PC-9 (cell line): Measurements from ENCODE around the gene ADAMTS12. TPM values are rescaled to one million over a fixed set of nuclear protein-coding genes. Genes with fewer than 3 reads are reported as not detected.
"Not testable (repeated sequence)": the region's sequence is repeated elsewhere in the genome, so short reads cannot be mapped to it uniquely, and the experiment has no call there.

Source experiments
- BruUV-seq: library from RNA; stranded (reverse); fragments of 400-500 nt; replicated peaks from 2 replicates; lab custom pipeline; 2021; lab: Mats Ljungman, UMichigan
- CTCF ChIA-PET: fragments of 300-600 bp; sonication (Branson Sonifier 250); formaldehyde crosslinking; loops from one replicate; lab custom pipeline; 2022; ENCODE audit warnings: antibody characterized with exemption; lab: Charles Lee
- POLR2A ChIA-PET: fragments of 300-600 bp; sonication (Branson Sonifier 250); formaldehyde crosslinking; loops from one replicate; lab custom pipeline; 2022; ENCODE audit warnings: antibody characterized with exemption; ENCODE audit not compliant: unreplicated experiment; lab: Charles Lee
- DNase-seq, 2 experiments: peaks; one replicate each; pipeline versions ENCODE4 v3.0.0 to v3.0.0-alpha.2; 2015 to 2022; ENCODE audit warnings: mixed read lengths in 1 of 2
- H2AFZ ChIP-seq: fragments of 200-600 bp; sonication (generic); 2 replicates; pipeline ENCODE4 v1.8.1; 2017; ENCODE audit warnings: antibody characterized with exemption
- H3F3A ChIP-seq: fragments of 200-600 bp; sonication (generic); 2 replicates; pipeline ENCODE4 v1.8.1; 2017; ENCODE audit warnings: antibody characterized with exemption, mild to moderate bottlenecking, low read depth; ENCODE audit not compliant: insufficient read depth
- H3K27ac ChIP-seq: fragments of 200-600 bp; sonication (generic); 2 replicates; pipeline ENCODE4 v1.6.1; 2016; ENCODE audit warnings: mixed run types
- H3K27me3 ChIP-seq: fragments of 200-600 bp; sonication (generic); 2 replicates; pipeline ENCODE4 v1.6.1; 2016; ENCODE audit warnings: low read depth, mixed run types; ENCODE audit not compliant: insufficient read depth
- H3K36me3 ChIP-seq: fragments of 200-600 bp; sonication (generic); 2 replicates; pipeline ENCODE4 v1.6.1; 2016; ENCODE audit warnings: low read depth, mixed run types
- H3K4me1 ChIP-seq: fragments of 200-600 bp; sonication (generic); replicated peaks from 2 replicates; pipeline ENCODE4 v1.6.1; 2016; ENCODE audit warnings: mixed run types; ENCODE audit not compliant: insufficient read depth
- H3K4me2 ChIP-seq: fragments of 200-600 bp; sonication (generic); 2 replicates; pipeline ENCODE4 v1.6.1; 2017; ENCODE audit warnings: mixed run types
- H3K4me3 ChIP-seq: fragments of 200-600 bp; sonication (generic); 2 replicates; pipeline ENCODE4 v1.6.1; 2016; ENCODE audit warnings: mixed run types
- H3K79me2 ChIP-seq: fragments of 200-600 bp; sonication (generic); 2 replicates; pipeline ENCODE4 v1.6.1; 2017; ENCODE audit warnings: low read depth, mixed run types
- H3K9me2 ChIP-seq: fragments of 200-600 bp; sonication (generic); 2 replicates; pipeline ENCODE4 v1.8.1; 2017; ENCODE audit warnings: mild to moderate bottlenecking; ENCODE audit not compliant: insufficient read depth
- H3K9me3 ChIP-seq: fragments of 200-600 bp; sonication (generic); 2 replicates; pipeline ENCODE4 v1.8.1; 2016; ENCODE audit warnings: low read depth; ENCODE audit not compliant: insufficient read depth
- H4K20me1 ChIP-seq: fragments of 200-600 bp; sonication (generic); 2 replicates; pipeline ENCODE4 v1.8.1; 2017; ENCODE audit not compliant: insufficient read depth
- EZH2 ChIP-seq: fragments of 200-600 bp; sonication (generic); IDR thresholded peaks from 2 replicates; pipeline ENCODE4 v1.8.0; 2017; ENCODE audit warnings: antibody characterized with exemption, low read depth
- intact Hi-C: fragments of 100-400 bp; cut with micrococcal nuclease; formaldehyde crosslinking; loops from one replicate; pipeline ENCODE4 v1.10.0; 2022; ENCODE audit not compliant: unreplicated experiment
- total RNA-seq: library from RNA; stranded (reverse); gene quantifications from 2 replicates; pipeline ENCODE4 v1.2.3, GENCODE V29; 2021
- TF ChIP-seq, protein P1 (sequence below): fragments of 200-600 bp; sonication (generic); conservative IDR thresholded peaks from 2 replicates; pipeline ENCODE4 v1.6.1; 2017; ENCODE audit warnings: mixed run types, antibody characterized with exemption, mild to moderate bottlenecking, moderate library complexity

ADAMTS12 gene
- total RNA-seq, 1 experiment from 2014 or later = 103 TPM

DNA sequence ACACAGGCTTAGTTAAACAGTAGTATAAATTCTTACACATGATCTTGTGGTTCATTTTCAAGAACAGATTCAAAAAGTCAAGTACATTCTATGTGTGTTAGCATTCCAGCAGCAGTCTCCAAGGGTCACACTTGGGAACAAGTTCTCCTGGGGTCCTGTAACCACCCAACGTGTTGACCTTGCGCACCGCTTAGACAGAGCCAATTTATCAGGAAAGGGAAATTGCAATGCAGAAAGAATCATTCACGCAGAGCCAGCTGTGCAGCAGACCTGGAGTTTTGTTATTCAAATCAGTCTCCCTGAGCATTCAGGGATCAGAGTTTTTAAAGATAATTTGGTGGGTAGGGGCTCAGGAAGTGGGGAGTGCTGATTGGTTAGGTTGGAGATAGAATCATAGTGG lies 35.9 kb upstream of the ADAMTS12 start:
- Histone ChIP-seq H3K4me3 (no peak overlapping the region), H3K36me3 (no peaks in the 10 kb centered on the region), H3F3A (no peaks in the 10 kb centered on the region), H3K9me2 (no peaks in the 10 kb centered on the region), H3K4me2 (peak overlapping the region; percentile 16), H4K20me1 (no peaks in the 10 kb centered on the region), H3K9me3 (0 out of 2 replicates have a peak, but pooled peaks cover 6% of the 10 kb centered on the region), H3K4me1 (peaks cover 16% of the 10 kb centered on the region), H3K79me2 (no peaks in the 10 kb centered on the region), H3K27me3 (no peaks in the 10 kb centered on the region), H2AFZ (no peak overlapping the region), H3K27ac (no peak overlapping the region)
- POLR2A ChIA-PET = no interaction called here
- TF ChIP-seq, protein P1, sequence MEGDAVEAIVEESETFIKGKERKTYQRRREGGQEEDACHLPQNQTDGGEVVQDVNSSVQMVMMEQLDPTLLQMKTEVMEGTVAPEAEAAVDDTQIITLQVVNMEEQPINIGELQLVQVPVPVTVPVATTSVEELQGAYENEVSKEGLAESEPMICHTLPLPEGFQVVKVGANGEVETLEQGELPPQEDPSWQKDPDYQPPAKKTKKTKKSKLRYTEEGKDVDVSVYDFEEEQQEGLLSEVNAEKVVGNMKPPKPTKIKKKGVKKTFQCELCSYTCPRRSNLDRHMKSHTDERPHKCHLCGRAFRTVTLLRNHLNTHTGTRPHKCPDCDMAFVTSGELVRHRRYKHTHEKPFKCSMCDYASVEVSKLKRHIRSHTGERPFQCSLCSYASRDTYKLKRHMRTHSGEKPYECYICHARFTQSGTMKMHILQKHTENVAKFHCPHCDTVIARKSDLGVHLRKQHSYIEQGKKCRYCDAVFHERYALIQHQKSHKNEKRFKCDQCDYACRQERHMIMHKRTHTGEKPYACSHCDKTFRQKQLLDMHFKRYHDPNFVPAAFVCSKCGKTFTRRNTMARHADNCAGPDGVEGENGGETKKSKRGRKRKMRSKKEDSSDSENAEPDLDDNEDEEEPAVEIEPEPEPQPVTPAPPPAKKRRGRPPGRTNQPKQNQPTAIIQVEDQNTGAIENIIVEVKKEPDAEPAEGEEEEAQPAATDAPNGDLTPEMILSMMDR = no peak
- TF ChIP-seq EZH2 = no peak
- intact Hi-C loops = no loop called here
- BruUV-seq = no TSS peak
- CTCF ChIA-PET = no interaction called here
- no peak for DNase-seq

DNA sequence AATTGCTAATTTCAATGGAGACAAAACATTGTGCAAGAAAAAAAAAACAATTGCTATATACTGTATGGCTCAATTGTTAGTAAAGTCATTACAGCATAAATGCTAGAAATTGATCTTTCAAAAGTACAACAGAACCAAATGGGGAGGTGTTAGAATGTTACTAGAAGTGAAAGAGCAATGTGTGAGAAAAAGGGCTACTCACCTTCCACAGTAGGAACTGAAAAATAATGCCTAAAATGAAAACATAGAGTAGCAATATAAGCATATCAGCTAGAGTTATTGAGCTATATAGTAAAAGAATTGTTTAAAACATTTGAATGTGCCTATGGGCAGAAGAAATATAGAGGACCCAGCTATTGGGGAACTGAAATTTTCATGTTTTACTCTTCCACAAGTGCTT lies 33.5 kb upstream of the ADAMTS12 start:
- BruUV-seq = no TSS peak
- no peaks in the 10 kb centered on the region for H3K9me2 ChIP-seq
- no peaks in the 10 kb centered on the region for H4K20me1 ChIP-seq
- H3K4me1 ChIP-seq = peaks cover 16% of the 10 kb centered on the region
- no peak for TF ChIP-seq EZH2
- TF ChIP-seq, protein P1 = no peak
- ChIA-PET CTCF (interaction anchor here (1.0 kb wide), 1 partner anchor 29 kb away, joined by 3 read pairs; no protein-coding TSS in a partner anchor), POLR2A (no interaction called here)
- H3K9me3 ChIP-seq = no peaks in the 10 kb centered on the region
- no peaks in the 10 kb centered on the region for H3K27me3 ChIP-seq
- H2AFZ ChIP-seq = no peak overlapping the region
- no peaks in the 10 kb centered on the region for H3K79me2 ChIP-seq
- intact Hi-C loops = no loop called here
- H3F3A ChIP-seq = no peaks in the 10 kb centered on the region
- H3K4me3 ChIP-seq = no peak overlapping the region
- no peak for DNase-seq
- no peak overlapping the region for H3K4me2 ChIP-seq
- H3K27ac ChIP-seq = no peak overlapping the region
- H3K36me3 ChIP-seq = no peaks in the 10 kb centered on the region

DNA sequence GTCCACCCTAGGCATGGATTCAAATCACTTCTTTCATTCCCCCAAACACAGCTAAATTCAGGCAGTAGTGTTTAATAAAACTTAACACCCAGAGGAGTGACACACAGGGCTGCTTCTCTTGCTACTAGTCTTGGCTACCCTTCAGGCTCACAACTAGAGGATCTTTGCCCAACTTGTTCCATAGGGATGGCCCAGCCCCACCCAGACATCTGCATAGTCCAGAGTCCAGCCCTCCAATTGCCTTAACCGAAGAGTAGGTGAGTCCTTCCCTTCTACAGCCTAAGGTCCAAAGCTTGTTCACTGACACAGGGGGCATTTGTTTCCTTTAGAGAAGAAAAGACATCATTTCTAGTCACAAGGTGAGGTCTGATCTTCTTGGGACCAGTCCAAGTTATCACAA lies 29.2 kb upstream of the ADAMTS12 start:
- ChIA-PET POLR2A (no interaction called here), CTCF (no interaction called here)
- Histone ChIP-seq H3K27me3 (no peaks in the 10 kb centered on the region), H3K79me2 (no peaks in the 10 kb centered on the region), H3K4me3 (no peak overlapping the region), H2AFZ (no peak overlapping the region), H3K27ac (no peak overlapping the region), H3K4me1 (no peaks in the 10 kb centered on the region), H3F3A (no peaks in the 10 kb centered on the region), H4K20me1 (no peaks in the 10 kb centered on the region), H3K9me2 (no peaks in the 10 kb centered on the region), H3K9me3 (peaks cover 12% of the 10 kb centered on the region; the same call in 1 of the 2 replicates), H3K36me3 (no peaks in the 10 kb centered on the region), H3K4me2 (no peak overlapping the region)
- intact Hi-C loops = no loop called here
- no TSS peak for BruUV-seq
- no peak for TF ChIP-seq EZH2
- TF ChIP-seq, protein P1 = no peak
- DNase-seq = no peak

- H4K20me1 ChIP-seq, H3K79me2 ChIP-seq, intact Hi-C loops, H3K4me2 ChIP-seq, H3K36me3 ChIP-seq, DNase-seq, H3K4me1 ChIP-seq, BruUV-seq, H3K4me3 ChIP-seq, H3F3A ChIP-seq, H3K9me2 ChIP-seq, H2AFZ ChIP-seq, H3K27ac ChIP-seq, CTCF ChIA-PET, POLR2A ChIA-PET, H3K27me3 ChIP-seq: not testable (repeated sequence)
- peaks cover 20% of the 10 kb centered on the region; the same call in 1 of the 2 replicates for H3K9me3 ChIP-seq
These were observed 23.1 kb upstream of the ADAMTS12 start for GRCh38 chr5:33914844-33915243.

GRCh38 chr5:33906248-33906647 lies 14.5 kb upstream of the ADAMTS12 start:
- BruUV-seq, CTCF ChIA-PET: not testable (repeated sequence)
- peaks cover 32% of the 10 kb centered on the region for H3K4me1 ChIP-seq

More at GRCh38 chr5:33906248-33906647, 14.5 kb upstream of the ADAMTS12 start:
- H3K4me2 ChIP-seq, POLR2A ChIA-PET, H3K36me3 ChIP-seq, H3K4me3 ChIP-seq, H3K79me2 ChIP-seq, H3K27me3 ChIP-seq, H3K9me2 ChIP-seq, intact Hi-C loops, DNase-seq, H4K20me1 ChIP-seq, H3K27ac ChIP-seq, H2AFZ ChIP-seq: not testable (repeated sequence)
- H3F3A ChIP-seq = peaks cover 20% of the 10 kb centered on the region
- H3K9me3 ChIP-seq = peaks cover 32% of the 10 kb centered on the region
